ENCODE measurements around the gene AOX1.

AOX1 gene

DNA sequence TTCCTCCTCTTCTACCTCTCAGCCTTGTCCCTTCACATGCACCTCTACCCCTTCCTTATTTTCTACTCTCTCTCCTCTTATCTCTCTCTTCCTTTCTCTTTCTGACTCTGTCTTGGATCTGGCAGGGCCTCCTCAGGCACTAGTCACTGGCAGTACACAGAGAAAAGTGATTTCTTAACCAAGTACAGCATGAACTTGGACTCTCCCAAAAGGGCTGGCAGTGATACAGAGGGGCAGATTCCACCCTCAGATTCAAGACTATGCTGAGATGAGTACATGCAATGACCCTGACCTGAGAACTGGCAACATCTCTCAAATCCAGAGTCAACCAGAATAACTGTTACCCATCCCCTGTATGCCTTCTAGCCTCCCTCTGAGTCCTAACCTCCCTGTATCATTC lies 4.3 kb downstream of the AOX1 start:
- peak; percentile 39 for DNase-seq (ENCODE audit: low read depth)
- H3K4me3 ChIP-seq (replicated peaks; ENCODE audit: low read depth, low read length) = no peak overlapping the region
- TF ChIP-seq, protein P1, sequence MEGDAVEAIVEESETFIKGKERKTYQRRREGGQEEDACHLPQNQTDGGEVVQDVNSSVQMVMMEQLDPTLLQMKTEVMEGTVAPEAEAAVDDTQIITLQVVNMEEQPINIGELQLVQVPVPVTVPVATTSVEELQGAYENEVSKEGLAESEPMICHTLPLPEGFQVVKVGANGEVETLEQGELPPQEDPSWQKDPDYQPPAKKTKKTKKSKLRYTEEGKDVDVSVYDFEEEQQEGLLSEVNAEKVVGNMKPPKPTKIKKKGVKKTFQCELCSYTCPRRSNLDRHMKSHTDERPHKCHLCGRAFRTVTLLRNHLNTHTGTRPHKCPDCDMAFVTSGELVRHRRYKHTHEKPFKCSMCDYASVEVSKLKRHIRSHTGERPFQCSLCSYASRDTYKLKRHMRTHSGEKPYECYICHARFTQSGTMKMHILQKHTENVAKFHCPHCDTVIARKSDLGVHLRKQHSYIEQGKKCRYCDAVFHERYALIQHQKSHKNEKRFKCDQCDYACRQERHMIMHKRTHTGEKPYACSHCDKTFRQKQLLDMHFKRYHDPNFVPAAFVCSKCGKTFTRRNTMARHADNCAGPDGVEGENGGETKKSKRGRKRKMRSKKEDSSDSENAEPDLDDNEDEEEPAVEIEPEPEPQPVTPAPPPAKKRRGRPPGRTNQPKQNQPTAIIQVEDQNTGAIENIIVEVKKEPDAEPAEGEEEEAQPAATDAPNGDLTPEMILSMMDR (IDR thresholded peaks at IDR 0.05; ENCODE audit: low read length, missing control alignments) = no peak

DNA sequence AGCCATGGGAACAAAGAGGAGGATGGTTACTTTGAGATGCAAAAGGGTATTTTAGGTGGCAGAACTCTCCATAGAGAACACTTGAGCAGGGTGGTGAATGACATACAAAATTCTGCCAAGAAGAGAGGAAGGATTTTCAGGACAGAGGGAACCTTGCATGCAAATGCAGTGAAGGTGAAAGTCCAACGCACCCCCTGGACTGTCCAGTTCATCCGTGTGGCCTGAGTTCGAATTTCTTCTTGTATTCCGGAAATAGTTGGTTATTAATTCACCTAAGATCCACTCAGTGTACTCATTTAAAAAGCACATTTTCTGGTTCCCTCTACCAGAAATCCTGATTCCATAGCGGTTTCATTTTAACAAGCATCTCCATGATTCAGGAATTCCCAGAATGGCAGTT lies 5.5 kb downstream of the AOX1 start:
- TF ChIP-seq, protein P1 (IDR thresholded peaks at IDR 0.05; ENCODE audit: low read length, missing control alignments) = no peak
- H3K4me3 ChIP-seq (replicated peaks; ENCODE audit: low read depth, low read length) = no peak overlapping the region
- DNase-seq (ENCODE audit: low read depth) = no peak

DNA sequence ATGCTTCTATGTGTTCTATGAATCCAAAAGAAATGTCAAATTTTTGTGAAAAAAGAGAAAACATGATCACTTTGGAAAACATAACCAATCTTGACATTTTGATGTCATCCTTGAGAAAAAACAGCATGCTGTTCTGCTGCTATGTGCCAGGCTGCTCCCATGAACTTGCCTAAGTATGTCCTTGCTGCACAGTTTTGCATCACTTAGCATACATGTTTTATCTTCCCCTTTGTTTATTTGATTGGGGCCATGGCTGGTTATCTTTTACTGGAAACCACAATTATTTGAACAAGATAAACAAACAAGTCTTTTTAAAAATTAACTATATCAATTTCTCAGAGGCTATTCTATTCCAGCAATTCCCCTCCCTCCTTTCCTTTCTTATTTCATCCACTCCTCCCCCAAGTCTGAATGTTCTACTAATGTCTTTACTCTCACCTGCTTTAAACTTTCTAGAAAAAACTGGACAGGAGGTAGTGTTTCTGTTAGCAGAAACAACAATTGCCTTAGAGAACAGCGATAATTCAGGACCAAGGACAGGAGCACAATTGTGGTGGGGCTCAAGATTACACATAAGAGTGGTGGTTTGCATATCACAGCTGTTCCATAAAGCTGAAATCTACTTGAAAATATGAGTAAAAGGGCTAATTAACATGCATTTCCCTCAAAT lies 6.7 kb downstream of the AOX1 start:
- TF ChIP-seq, protein P1 (IDR thresholded peaks at IDR 0.05; ENCODE audit: low read length, missing control alignments) = no peak
- peak; percentile 76 for DNase-seq (ENCODE audit: low read depth)
- H3K4me3 ChIP-seq (replicated peaks; ENCODE audit: low read depth, low read length) = no peak overlapping the region

DNA sequence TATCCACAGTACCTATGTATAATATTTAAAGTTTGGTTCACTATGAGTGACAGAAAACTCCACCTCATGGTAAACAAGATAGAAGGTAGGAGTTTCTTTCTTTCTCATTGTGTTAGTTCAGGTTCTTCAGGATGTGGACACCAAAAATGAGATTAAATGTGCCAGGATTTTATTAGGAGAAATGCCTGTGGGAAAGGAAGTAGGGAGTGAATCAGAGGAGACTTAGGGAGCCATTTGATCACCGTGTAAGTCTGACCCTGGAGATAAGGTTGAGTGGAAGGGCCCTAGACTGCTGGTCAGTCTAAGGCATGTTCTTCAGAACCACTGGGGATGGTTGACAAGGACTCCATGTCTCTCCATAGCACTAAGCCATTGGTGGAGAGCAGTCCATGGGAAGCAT lies 8.1 kb downstream of the AOX1 start:
- no peak overlapping the region for H3K4me3 ChIP-seq (replicated peaks; ENCODE audit: low read depth, low read length)
- TF ChIP-seq, protein P1 (IDR thresholded peaks at IDR 0.05; ENCODE audit: low read length, missing control alignments) = no peak
- no peak for DNase-seq (ENCODE audit: low read depth)

DNA sequence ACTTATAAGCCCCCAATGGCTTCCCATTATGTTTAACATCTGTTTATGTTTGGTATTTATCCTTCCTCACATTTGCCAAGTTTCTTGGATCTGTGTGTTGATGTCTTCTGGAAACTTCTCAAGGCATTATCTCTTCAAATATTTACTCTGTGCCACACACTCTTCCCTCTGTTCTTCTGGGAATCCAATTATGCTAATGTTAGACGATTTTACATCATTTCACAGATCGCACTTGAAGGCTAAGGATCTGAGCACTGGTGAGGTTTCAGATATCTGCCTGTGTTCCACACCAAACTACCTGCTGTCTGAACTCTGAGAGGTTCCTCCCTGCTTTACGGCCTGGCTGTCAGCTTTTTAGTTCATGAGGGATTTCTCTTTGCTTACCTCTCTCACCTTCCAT lies 10.1 kb downstream of the AOX1 start:
- no peak overlapping the region for H3K4me3 ChIP-seq (replicated peaks; ENCODE audit: low read depth, low read length)
- TF ChIP-seq, protein P1 (IDR thresholded peaks at IDR 0.05; ENCODE audit: low read length, missing control alignments) = no peak
- no peak for DNase-seq (ENCODE audit: low read depth)

DNA sequence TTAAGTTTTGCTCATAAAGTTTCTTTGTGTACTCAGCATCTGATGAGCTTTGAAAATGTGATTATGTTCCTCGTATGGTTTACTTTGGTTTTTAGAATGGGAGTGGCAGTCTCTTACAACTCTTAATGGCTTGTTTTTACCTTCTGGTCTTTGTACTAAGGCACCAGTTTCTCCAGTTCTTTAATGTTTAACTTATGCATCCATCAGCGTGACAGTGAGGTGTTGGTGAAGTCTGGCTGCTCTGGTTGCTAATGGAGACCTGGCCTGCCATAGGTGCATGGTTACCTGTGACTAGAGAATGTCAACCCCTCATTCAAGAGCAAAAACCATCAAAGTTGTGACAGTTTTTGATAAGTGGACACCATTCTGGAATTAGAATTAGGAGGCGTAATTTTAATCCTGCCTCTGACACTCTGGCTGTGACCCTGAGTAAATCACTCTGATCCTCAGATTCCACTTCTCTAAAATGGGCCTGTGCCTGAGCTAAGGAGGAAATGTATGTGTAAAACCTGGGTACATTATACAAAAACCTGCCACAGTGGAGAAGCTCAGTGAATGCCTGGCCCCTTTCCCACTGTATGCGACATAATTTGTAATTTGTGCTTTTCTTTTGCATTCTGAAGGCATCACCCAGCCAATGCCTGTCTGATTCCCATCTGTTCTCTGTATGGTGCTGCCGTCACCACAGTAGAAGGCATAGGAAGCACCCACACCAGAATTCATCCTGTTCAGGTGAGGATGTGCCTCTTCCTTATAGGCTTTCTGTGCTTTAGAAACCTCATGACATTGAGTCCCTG lies 11.2 kb downstream of the AOX1 start:
- H3K4me3 ChIP-seq (replicated peaks; ENCODE audit: low read depth, low read length) = no peak overlapping the region
- no peak for DNase-seq (ENCODE audit: low read depth)
- TF ChIP-seq, protein P1 (IDR thresholded peaks at IDR 0.05; ENCODE audit: low read length, missing control alignments) = no peak

Data from fibroblast of pulmonary artery (primary cell).